B cell (primary cell): ENCODE data around the gene NUP155.
"Not testable (repeated sequence)": the region's sequence is repeated elsewhere in the genome, so short reads cannot be mapped to it uniquely, and the experiment has no call there.

Experiments
- CTCF ChIP-seq: fragments of 200-600 bp; IDR thresholded peaks from one replicate; pipeline ENCODE4 v1.8.0; 2022; ENCODE audit warnings: antibody characterized with exemption, mild to moderate bottlenecking
- EZH2 ChIP-seq: IDR thresholded peaks from 2 replicates; pipeline ENCODE4 v1.6.1; 2012; ENCODE audit warnings: borderline replicate concordance, low read depth, mild to moderate bottlenecking, moderate library complexity, low read length; ENCODE audit not compliant: insufficient read depth, poor library complexity, severe bottlenecking

- not testable (repeated sequence) for TF ChIP-seq CTCF, EZH2
These were observed 102.8 kb downstream of the NUP155 start for GRCh38 chr5:37268100-37268499.
